ENCODE measurements around the gene PXN.
"Not testable (repeated sequence)": the region's sequence is repeated elsewhere in the genome, so short reads cannot be mapped to it uniquely, and the experiment has no call there.

GRCh38 chr12:120236809-120237208 lies 28.7 kb downstream of the PXN start:
- TF ChIP-seq CTCF (IDR thresholded peaks at IDR 0.05 in 8 of 11, conservative IDR thresholded peaks at IDR 0.05 in 3 of 11); POLR2A (IDR thresholded peaks at IDR 0.05): not testable (repeated sequence)
